Measurements from ENCODE around the gene IL22RA1. TPM values are rescaled to one million over a fixed set of nuclear protein-coding genes. Genes with fewer than 3 reads are reported as not detected.

Gene IL22RA1
- total and polyA plus RNA-seq, 7 experiments from 2014 or later = not detected

GRCh38 chr1:24085007-24085406 lies 57.9 kb downstream of the IL22RA1 start:
- ATAC-seq (no peak), DNase-seq (no peak)
- Mint-ChIP-seq H3K36me3 (no peaks in the 10 kb centered on the region), H3K4me1 (peaks cover 0 to 3% (median 0%) of the 10 kb centered on the region in 7 donors), H3K27ac (no peak overlapping the region), H3K4me3 (no peak overlapping the region), H3K27me3 (peaks cover 0 to 5% (median 3%) of the 10 kb centered on the region in 5 donors), H3K9me3 (no peaks in the 10 kb centered on the region)
- H3K4me1 ChIP-seq (ENCODE audit: control insufficient read depth in 2 of 2, insufficient read depth in 2 of 2, low read length in 2 of 2) = no peaks in the 10 kb centered on the region
- H3K27me3 ChIP-seq (ENCODE audit: control insufficient read depth in 2 of 2, insufficient read depth in 2 of 2, low read length in 2 of 2) = no peaks in the 10 kb centered on the region
- ChIA-PET CTCF (no interaction called here), POLR2A (no interaction called here)
- no peaks in the 10 kb centered on the region for H3K9me3 ChIP-seq (ENCODE audit: control insufficient read depth in 2 of 3, low read length in 3 of 3)
- H3K36me3 ChIP-seq (ENCODE audit: control insufficient read depth in 2 of 3, insufficient read depth in 3 of 3, low read length in 3 of 3) = no peaks in the 10 kb centered on the region
- intact Hi-C loops (cut with micrococcal nuclease) = no loop called here
- H3K4me3 ChIP-seq (ENCODE audit: low read length) = no peak overlapping the region
- no peak overlapping the region for H3K27ac ChIP-seq (ENCODE audit: low read depth, low read length)

GRCh38 chr1:24084050-24084449 lies 58.9 kb downstream of the IL22RA1 start:
- intact Hi-C loops (cut with micrococcal nuclease) = no loop called here
- ChIA-PET POLR2A (no interaction called here), CTCF (interaction anchor here (0.6 kb wide), 1 partner anchor 1353 kb away, joined by 4 read pairs; no protein-coding TSS in a partner anchor)
- H3K36me3 Mint-ChIP-seq = no peaks in the 10 kb centered on the region
- H3K9me3 Mint-ChIP-seq = no peaks in the 10 kb centered on the region
- peaks cover 0 to 5% (median 3%) of the 10 kb centered on the region in 5 donors for H3K27me3 Mint-ChIP-seq
- no peak for ATAC-seq
- no peak for DNase-seq
- peaks cover 0 to 3% (median 0%) of the 10 kb centered on the region in 7 donors for H3K4me1 Mint-ChIP-seq
- no peak overlapping the region for H3K27ac Mint-ChIP-seq
- H3K9me3 ChIP-seq (ENCODE audit: control insufficient read depth in 2 of 3, low read length in 3 of 3) = no peaks in the 10 kb centered on the region
- H3K27me3 ChIP-seq (ENCODE audit: control insufficient read depth in 2 of 2, insufficient read depth in 2 of 2, low read length in 2 of 2) = no peaks in the 10 kb centered on the region
- no peaks in the 10 kb centered on the region for H3K36me3 ChIP-seq (ENCODE audit: control insufficient read depth in 2 of 3, insufficient read depth in 3 of 3, low read length in 3 of 3)
- no peaks in the 10 kb centered on the region for H3K4me1 ChIP-seq (ENCODE audit: control insufficient read depth in 2 of 2, insufficient read depth in 2 of 2, low read length in 2 of 2)
- H3K4me3 ChIP-seq (ENCODE audit: low read length) = no peak overlapping the region
- no peak overlapping the region for H3K27ac ChIP-seq (ENCODE audit: low read depth, low read length)
- no peak overlapping the region for H3K4me3 Mint-ChIP-seq

GRCh38 chr1:24082372-24082771 lies 60.6 kb downstream of the IL22RA1 start:
- Histone ChIP-seq H3K4me1 (ENCODE audit: control insufficient read depth in 2 of 2, insufficient read depth in 2 of 2, low read length in 2 of 2) (no peaks in the 10 kb centered on the region), H3K27me3 (ENCODE audit: control insufficient read depth in 2 of 2, insufficient read depth in 2 of 2, low read length in 2 of 2) (no peaks in the 10 kb centered on the region), H3K36me3 (ENCODE audit: control insufficient read depth in 2 of 3, insufficient read depth in 3 of 3, low read length in 3 of 3) (no peaks in the 10 kb centered on the region), H3K4me3 (ENCODE audit: low read length) (no peak overlapping the region), H3K27ac (ENCODE audit: low read depth, low read length) (no peak overlapping the region), H3K9me3 (ENCODE audit: control insufficient read depth in 2 of 3, low read length in 3 of 3) (no peaks in the 10 kb centered on the region)
- Mint-ChIP-seq H3K9me3 (no peaks in the 10 kb centered on the region), H3K4me1 (peaks cover 0 to 1% (median 0%) of the 10 kb centered on the region in 7 donors), H3K27ac (no peak overlapping the region), H3K27me3 (peaks cover 0 to 5% (median 3%) of the 10 kb centered on the region in 5 donors), H3K36me3 (no peaks in the 10 kb centered on the region), H3K4me3 (no peak overlapping the region)
- ATAC-seq (no peak), DNase-seq (no peak)
- ChIA-PET POLR2A (no interaction called here), CTCF (no interaction called here)
- intact Hi-C loops (cut with micrococcal nuclease) = no loop called here

GRCh38 chr1:24081190-24081589 lies 61.8 kb downstream of the IL22RA1 start:
- Mint-ChIP-seq H3K4me3 (no peak overlapping the region), H3K27me3 (peaks cover 0 to 5% (median 0%) of the 10 kb centered on the region in 5 donors), H3K4me1 (no peaks in the 10 kb centered on the region), H3K27ac (no peak overlapping the region), H3K9me3 (no peaks in the 10 kb centered on the region), H3K36me3 (no peaks in the 10 kb centered on the region)
- Histone ChIP-seq H3K27ac (ENCODE audit: low read depth, low read length) (no peak overlapping the region), H3K4me3 (ENCODE audit: low read length) (no peak overlapping the region), H3K36me3 (ENCODE audit: control insufficient read depth in 2 of 3, insufficient read depth in 3 of 3, low read length in 3 of 3) (no peaks in the 10 kb centered on the region), H3K27me3 (ENCODE audit: control insufficient read depth in 2 of 2, insufficient read depth in 2 of 2, low read length in 2 of 2) (no peaks in the 10 kb centered on the region), H3K9me3 (ENCODE audit: control insufficient read depth in 2 of 3, low read length in 3 of 3) (no peaks in the 10 kb centered on the region), H3K4me1 (ENCODE audit: control insufficient read depth in 2 of 2, insufficient read depth in 2 of 2, low read length in 2 of 2) (no peaks in the 10 kb centered on the region)
- DNase-seq (no peak), ATAC-seq (no peak)
- intact Hi-C loops (cut with micrococcal nuclease) = no loop called here
- ChIA-PET CTCF (no interaction called here), POLR2A (no interaction called here)

GRCh38 chr1:24080131-24080530 lies 62.8 kb downstream of the IL22RA1 start:
- POLR2A ChIA-PET = interaction anchor here (0.8 kb wide), 1 partner anchor 89 kb away, joined by 4 read pairs; no protein-coding TSS in a partner anchor
- CTCF ChIA-PET = no interaction called here
- Mint-ChIP-seq H3K4me3 (no peak overlapping the region), H3K9me3 (no peaks in the 10 kb centered on the region), H3K36me3 (no peaks in the 10 kb centered on the region), H3K27me3 (peaks cover 0 to 4% (median 0%) of the 10 kb centered on the region in 5 donors), H3K27ac (no peak overlapping the region), H3K4me1 (no peaks in the 10 kb centered on the region)
- no peaks in the 10 kb centered on the region for H3K9me3 ChIP-seq (ENCODE audit: control insufficient read depth in 2 of 3, low read length in 3 of 3)
- no peak overlapping the region for H3K27ac ChIP-seq (ENCODE audit: low read depth, low read length)
- no peak for DNase-seq
- no peaks in the 10 kb centered on the region for H3K4me1 ChIP-seq (ENCODE audit: control insufficient read depth in 2 of 2, insufficient read depth in 2 of 2, low read length in 2 of 2)
- no peak for ATAC-seq
- no peak overlapping the region for H3K4me3 ChIP-seq (ENCODE audit: low read length)
- intact Hi-C loops (cut with micrococcal nuclease) = no loop called here
- no peaks in the 10 kb centered on the region for H3K36me3 ChIP-seq (ENCODE audit: control insufficient read depth in 2 of 3, insufficient read depth in 3 of 3, low read length in 3 of 3)
- no peaks in the 10 kb centered on the region for H3K27me3 ChIP-seq (ENCODE audit: control insufficient read depth in 2 of 2, insufficient read depth in 2 of 2, low read length in 2 of 2)

- peaks cover 0 to 2% (median 0%) of the 10 kb centered on the region in 11 donors for H3K9me3 Mint-ChIP-seq
- Histone ChIP-seq H3K9me3 (ENCODE audit: control insufficient read depth in 2 of 3, low read length in 3 of 3) (no peaks in the 10 kb centered on the region), H3K4me1 (ENCODE audit: control insufficient read depth in 2 of 2, insufficient read depth in 2 of 2, low read length in 2 of 2) (no peaks in the 10 kb centered on the region), H3K27ac (ENCODE audit: low read depth, low read length) (no peak overlapping the region), H3K36me3 (ENCODE audit: control insufficient read depth in 2 of 3, insufficient read depth in 3 of 3, low read length in 3 of 3) (no peaks in the 10 kb centered on the region), H3K27me3 (ENCODE audit: control insufficient read depth in 2 of 2, insufficient read depth in 2 of 2, low read length in 2 of 2) (no peaks in the 10 kb centered on the region), H3K4me3 (ENCODE audit: low read length) (no peak overlapping the region)
- peaks cover 0 to 2% (median 0%) of the 10 kb centered on the region in 5 donors for H3K27me3 Mint-ChIP-seq
- ATAC-seq (no peak), DNase-seq (no peak)
- no peaks in the 10 kb centered on the region for H3K36me3 Mint-ChIP-seq
- ChIA-PET CTCF (no interaction called here), POLR2A (no interaction called here)
- no peak overlapping the region for H3K4me3 Mint-ChIP-seq
- intact Hi-C loops (cut with micrococcal nuclease) = loop anchor here in 1 of 2 donors (10.0 kb wide), 1 partner anchor 317 kb away; no protein-coding TSS in a partner anchor
- H3K27ac Mint-ChIP-seq = no peak overlapping the region
- H3K4me1 Mint-ChIP-seq = no peaks in the 10 kb centered on the region
Measured at GRCh38 chr1:24077278-24077978, 65.5 kb downstream of the IL22RA1 start.

GRCh38 chr1:24075946-24076345 lies 67.0 kb downstream of the IL22RA1 start:
- CTCF ChIA-PET = no interaction called here
- H3K4me3 Mint-ChIP-seq = no peak overlapping the region
- Histone ChIP-seq H3K36me3 (ENCODE audit: control insufficient read depth in 2 of 3, insufficient read depth in 3 of 3, low read length in 3 of 3) (no peaks in the 10 kb centered on the region), H3K27me3 (ENCODE audit: control insufficient read depth in 2 of 2, insufficient read depth in 2 of 2, low read length in 2 of 2) (no peaks in the 10 kb centered on the region), H3K9me3 (ENCODE audit: control insufficient read depth in 2 of 3, low read length in 3 of 3) (no peaks in the 10 kb centered on the region), H3K27ac (ENCODE audit: low read depth, low read length) (no peak overlapping the region), H3K4me3 (ENCODE audit: low read length) (no peak overlapping the region), H3K4me1 (ENCODE audit: control insufficient read depth in 2 of 2, insufficient read depth in 2 of 2, low read length in 2 of 2) (no peaks in the 10 kb centered on the region)
- intact Hi-C loops (cut with micrococcal nuclease) = loop anchor here in 1 of 2 donors (10.0 kb wide), 1 partner anchor 319 kb away; no protein-coding TSS in a partner anchor
- H3K27ac Mint-ChIP-seq = no peak overlapping the region
- no peaks in the 10 kb centered on the region for H3K36me3 Mint-ChIP-seq
- ATAC-seq = no peak
- DNase-seq = no peak
- H3K9me3 Mint-ChIP-seq = peaks cover 0 to 2% (median 0%) of the 10 kb centered on the region in 11 donors
- peaks cover 0 to under 1% (median under 1%) of the 10 kb centered on the region in 7 donors for H3K4me1 Mint-ChIP-seq
- POLR2A ChIA-PET = no interaction called here
- H3K27me3 Mint-ChIP-seq = peaks cover 0 to 3% (median 0%) of the 10 kb centered on the region in 5 donors

Data from naive thymus-derived CD4-positive, alpha-beta T cell (primary cell).